ENCODE measurements around the gene SMCR8.

DNA sequence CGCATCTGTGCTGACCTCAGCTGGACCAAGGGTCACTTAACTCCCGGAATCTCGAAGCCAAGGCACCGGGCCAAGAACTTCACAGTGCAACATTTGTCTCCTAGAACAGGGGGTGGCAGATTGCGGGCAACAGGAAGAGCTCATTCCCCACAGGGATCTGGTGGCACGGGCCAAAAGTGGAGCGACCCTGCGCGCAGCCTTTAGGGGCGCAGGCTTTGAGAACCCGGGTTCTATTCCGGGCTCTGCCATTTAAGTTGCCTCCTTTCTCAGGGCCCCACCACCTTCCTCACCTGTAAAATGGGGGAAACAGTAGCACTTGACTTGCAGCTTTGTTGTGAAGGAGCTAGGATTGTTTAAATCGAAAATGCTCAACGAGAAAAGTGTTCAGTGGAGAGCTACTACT is 47.6 kb downstream of the SMCR8 start:
- TF ChIP-seq CTCF (IDR thresholded peaks at IDR 0.05; ENCODE audit: low read length) (no peak; the same call in 1 of the 2 replicates), EZH2 (optimal IDR thresholded peaks at IDR 0.05; ENCODE audit: low read depth, low read length) (no peak)

All from MM.1S (cell line).